Measurements from ENCODE around the gene BPIFB2. TPM values are rescaled to one million over a fixed set of nuclear protein-coding genes. Genes with fewer than 3 reads are reported as not detected.

The BPIFB2 gene
- total RNA-seq, 1 donor = not detected

GRCh38 chr20:33006776-33007375, 628 bp upstream of the BPIFB2 start:
- H3K27me3 ChIP-seq (ENCODE audit: insufficient read depth, low read length) = no peaks in the 10 kb centered on the region
- H3K4me1 ChIP-seq (ENCODE audit: insufficient read depth, low read length) = no peaks in the 10 kb centered on the region
- H3K4me3 ChIP-seq (ENCODE audit: low read length) = no peak overlapping the region
- no peaks in the 10 kb centered on the region for H3K9me3 ChIP-seq (ENCODE audit: low read depth, low read length)

- no peak overlapping the region for H3K4me3 ChIP-seq (ENCODE audit: low read length)
- H3K4me1 ChIP-seq (ENCODE audit: insufficient read depth, low read length) = no peaks in the 10 kb centered on the region
- H3K9me3 ChIP-seq (ENCODE audit: low read depth, low read length) = no peaks in the 10 kb centered on the region
- H3K27me3 ChIP-seq (ENCODE audit: insufficient read depth, low read length) = no peaks in the 10 kb centered on the region
Observed at GRCh38 chr20:33008336-33009213, 1.1 kb downstream of the BPIFB2 start.

- Histone ChIP-seq H3K27me3 (ENCODE audit: insufficient read depth, low read length) (no peaks in the 10 kb centered on the region), H3K4me3 (ENCODE audit: low read length) (no peak overlapping the region), H3K9me3 (ENCODE audit: low read depth, low read length) (no peaks in the 10 kb centered on the region), H3K4me1 (ENCODE audit: insufficient read depth, low read length) (no peaks in the 10 kb centered on the region)
Observed at GRCh38 chr20:33009214-33010132, 2.0 kb downstream of the BPIFB2 start.

- Histone ChIP-seq H3K9me3 (ENCODE audit: low read depth, low read length) (no peaks in the 10 kb centered on the region), H3K4me1 (ENCODE audit: insufficient read depth, low read length) (no peaks in the 10 kb centered on the region), H3K27me3 (ENCODE audit: insufficient read depth, low read length) (no peaks in the 10 kb centered on the region), H3K4me3 (ENCODE audit: low read length) (no peak overlapping the region)
Observed at GRCh38 chr20:33010133-33010504, 2.6 kb downstream of the BPIFB2 start.

- Histone ChIP-seq H3K9me3 (ENCODE audit: low read depth, low read length) (no peaks in the 10 kb centered on the region), H3K4me1 (ENCODE audit: insufficient read depth, low read length) (no peaks in the 10 kb centered on the region), H3K27me3 (ENCODE audit: insufficient read depth, low read length) (no peaks in the 10 kb centered on the region), H3K4me3 (ENCODE audit: low read length) (no peak overlapping the region)
Observed at GRCh38 chr20:33010674-33011449, 3.4 kb downstream of the BPIFB2 start.

GRCh38 chr20:33012327-33013189, 5.1 kb downstream of the BPIFB2 start:
- Histone ChIP-seq H3K27me3 (ENCODE audit: insufficient read depth, low read length) (no peaks in the 10 kb centered on the region), H3K4me1 (ENCODE audit: insufficient read depth, low read length) (no peaks in the 10 kb centered on the region), H3K9me3 (ENCODE audit: low read depth, low read length) (no peaks in the 10 kb centered on the region), H3K4me3 (ENCODE audit: low read length) (no peak overlapping the region)

GRCh38 chr20:33013701-33014326, 6.3 kb downstream of the BPIFB2 start:
- no peaks in the 10 kb centered on the region for H3K27me3 ChIP-seq (ENCODE audit: insufficient read depth, low read length)
- no peaks in the 10 kb centered on the region for H3K9me3 ChIP-seq (ENCODE audit: low read depth, low read length)
- no peaks in the 10 kb centered on the region for H3K4me1 ChIP-seq (ENCODE audit: insufficient read depth, low read length)
- no peak overlapping the region for H3K4me3 ChIP-seq (ENCODE audit: low read length)

- no peaks in the 10 kb centered on the region for H3K27me3 ChIP-seq (ENCODE audit: insufficient read depth, low read length)
- H3K4me3 ChIP-seq (ENCODE audit: low read length) = no peak overlapping the region
- H3K4me1 ChIP-seq (ENCODE audit: insufficient read depth, low read length) = no peaks in the 10 kb centered on the region
- no peaks in the 10 kb centered on the region for H3K9me3 ChIP-seq (ENCODE audit: low read depth, low read length)
Observed at GRCh38 chr20:33014336-33015113, 7.0 kb downstream of the BPIFB2 start.

- Histone ChIP-seq H3K4me3 (ENCODE audit: low read length) (no peak overlapping the region), H3K4me1 (ENCODE audit: insufficient read depth, low read length) (no peaks in the 10 kb centered on the region), H3K27me3 (ENCODE audit: insufficient read depth, low read length) (no peaks in the 10 kb centered on the region), H3K9me3 (ENCODE audit: low read depth, low read length) (no peaks in the 10 kb centered on the region)
Observed at GRCh38 chr20:33015114-33015484, 7.6 kb downstream of the BPIFB2 start.

GRCh38 chr20:33015700-33016580, 8.4 kb downstream of the BPIFB2 start:
- Histone ChIP-seq H3K27me3 (ENCODE audit: insufficient read depth, low read length) (no peaks in the 10 kb centered on the region), H3K4me1 (ENCODE audit: insufficient read depth, low read length) (no peaks in the 10 kb centered on the region), H3K9me3 (ENCODE audit: low read depth, low read length) (no peaks in the 10 kb centered on the region), H3K4me3 (ENCODE audit: low read length) (no peak overlapping the region)

GRCh38 chr20:33016581-33017109, 9.1 kb downstream of the BPIFB2 start:
- no peaks in the 10 kb centered on the region for H3K9me3 ChIP-seq (ENCODE audit: low read depth, low read length)
- no peaks in the 10 kb centered on the region for H3K27me3 ChIP-seq (ENCODE audit: insufficient read depth, low read length)
- no peak overlapping the region for H3K4me3 ChIP-seq (ENCODE audit: low read length)
- H3K4me1 ChIP-seq (ENCODE audit: insufficient read depth, low read length) = no peaks in the 10 kb centered on the region

- H3K4me3 ChIP-seq (ENCODE audit: low read length) = no peak overlapping the region
- H3K9me3 ChIP-seq (ENCODE audit: low read depth, low read length) = no peaks in the 10 kb centered on the region
- no peaks in the 10 kb centered on the region for H3K27me3 ChIP-seq (ENCODE audit: insufficient read depth, low read length)
- H3K4me1 ChIP-seq (ENCODE audit: insufficient read depth, low read length) = no peaks in the 10 kb centered on the region
Observed at GRCh38 chr20:33017542-33017941, 10.0 kb downstream of the BPIFB2 start.
